HepG2 (cell line): ENCODE measurements around the gene CHST6. TPM values are rescaled to one million over a fixed set of nuclear protein-coding genes. Genes with fewer than 3 reads are reported as not detected.
A peak's percentile ranks its signal among the peaks of the same experiment; 100 is the strongest.

Experiments
- CC2D1A ChIP-seq: sonication (generic); formaldehyde crosslinking; IDR thresholded peaks from 2 replicates; pipeline ENCODE4 v1.8.1; 2023; ENCODE audit warnings: mild to moderate bottlenecking, missing genetic modification reagents
- CEBPB ChIP-seq: IDR thresholded peaks from 2 replicates; pipeline ENCODE4 v1.6.1; 2011; ENCODE audit warnings: low read depth, low read length, improper control_type of control experiment, borderline replicate concordance
- JUND ChIP-seq: sonication (generic); formaldehyde crosslinking; IDR thresholded peaks from 2 replicates; pipeline ENCODE4 v1.8.0; 2022; ENCODE audit warnings: mild to moderate bottlenecking, missing genetic modification reagents
- KLF12 ChIP-seq: sonication (generic); formaldehyde crosslinking; IDR thresholded peaks from 2 replicates; pipeline ENCODE4 v1.4.0; 2020; ENCODE audit warnings: missing genetic modification reagents, borderline replicate concordance
- NR2F1 ChIP-seq, 2 experiments: fragments of 450-650 bp in 1 of 2; formaldehyde crosslinking in 1 of 2; IDR thresholded peaks; 2 replicates each; pipeline versions ENCODE4 v1.5.0 to v1.6.1; 2016 to 2020; ENCODE audit warnings: mild to moderate bottlenecking in 1 of 2, missing compliant biosample characterization in 1 of 2, missing genetic modification reagents in 1 of 2, moderate library complexity in 1 of 2
- NR2F6 ChIP-seq, 2 experiments: IDR thresholded peaks; 2 replicates each; pipeline ENCODE4 v1.6.1; 2016; ENCODE audit warnings: antibody characterized with exemption in 1 of 2, mild to moderate bottlenecking in 1 of 2
- RARA ChIP-seq: IDR thresholded peaks from 2 replicates; pipeline ENCODE4 v1.6.1; 2016; ENCODE audit warnings: missing genetic modification reagents, missing compliant biosample characterization
- RELA ChIP-seq: sonication (generic); formaldehyde crosslinking; IDR thresholded peaks from 2 replicates; pipeline ENCODE4 v1.4.0; 2020; ENCODE audit warnings: missing genetic modification reagents
- SIX1 ChIP-seq: sonication (generic); formaldehyde crosslinking; IDR thresholded peaks from 2 replicates; pipeline ENCODE4 v1.4.0; 2020; ENCODE audit warnings: missing genetic modification reagents, borderline replicate concordance
- SOX13 ChIP-seq, 3 experiments: fragments of 450-650 bp in 1 of 3; sonication (generic) in 1 of 3; formaldehyde crosslinking in 1 of 3; IDR thresholded peaks in 2 of 3; conservative IDR thresholded peaks in 1 of 3; 2 replicates each; pipeline versions ENCODE4 v1.5.0 to v1.6.1; 2016 to 2020; ENCODE audit warnings: antibody characterized with exemption in 1 of 3, mild to moderate bottlenecking in 1 of 3, missing compliant biosample characterization in 1 of 3, missing genetic modification reagents in 1 of 3, moderate library complexity in 1 of 3
- ZFP62 ChIP-seq: sonication (generic); formaldehyde crosslinking; IDR thresholded peaks from 2 replicates; pipeline ENCODE4 v1.4.0; 2020; ENCODE audit warnings: missing genetic modification reagents
- ZMYM2 ChIP-seq: sonication (generic); formaldehyde crosslinking; IDR thresholded peaks from 2 replicates; pipeline ENCODE4 v1.8.0; 2022; ENCODE audit warnings: mild to moderate bottlenecking, missing genetic modification reagents
- ZNF207 ChIP-seq: fragments of 450-650 bp; IDR thresholded peaks from 2 replicates; pipeline ENCODE4 v1.6.1; 2016; ENCODE audit warnings: antibody characterized with exemption, borderline replicate concordance
- ZNF382 ChIP-seq: sonication (generic); formaldehyde crosslinking; IDR thresholded peaks from 2 replicates; pipeline ENCODE4 v1.5.0; 2020; ENCODE audit warnings: missing genetic modification reagents, mild to moderate bottlenecking, borderline replicate concordance
- ZNF614 ChIP-seq: IDR thresholded peaks from 2 replicates; pipeline ENCODE4 v1.6.1; 2018; ENCODE audit warnings: missing biosample characterization, missing genetic modification reagents, inconsistent platforms, borderline replicate concordance
- ZNF75D ChIP-seq: sonication (generic); formaldehyde crosslinking; IDR thresholded peaks from 2 replicates; pipeline ENCODE4 v1.8.1; 2023; ENCODE audit warnings: missing genetic modification reagents, mild to moderate bottlenecking, borderline replicate concordance
- polyA plus RNA-seq, 8 experiments: library from polyadenylated mRNA; depleted of rRNA in 3 of 8; stranded (reverse) in 7 of 8; unstranded in 1 of 8; fragments of >200 nt; fragmentation: Illumina TruSeq in 4 of 8; extraction: Trizol in 4 of 8; gene quantifications; 2 replicates each; pipeline versions ENCODE4 v1.2.1 to v1.2.3, GENCODE V29; 2011 to 2016; ENCODE audit warnings: low read depth in 4 of 8, missing spikeins in 1 of 8, mixed read lengths in 1 of 8; ENCODE audit not compliant: insufficient read depth in 1 of 8
- total RNA-seq, 5 experiments: library from RNA; depleted of rRNA; stranded (reverse); fragments of >200 nt; fragmentation: Illumina TruSeq; extraction: Trizol; gene quantifications; 2 replicates each; pipeline ENCODE4 v1.2.3, GENCODE V29; 2016; ENCODE audit warnings: low read depth in 1 of 5
- TF ChIP-seq, protein P1 (sequence below): sonication (generic); formaldehyde crosslinking; IDR thresholded peaks from 2 replicates; pipeline ENCODE4 v1.5.0; 2020; ENCODE audit warnings: mild to moderate bottlenecking, missing genetic modification reagents
- TF ChIP-seq, protein P2 (sequence below): sonication (generic); formaldehyde crosslinking; IDR thresholded peaks from 2 replicates; pipeline ENCODE4 v1.4.0; 2020; ENCODE audit warnings: missing genetic modification reagents

Gene CHST6
- total and polyA plus RNA-seq, 2 of the 13 experiments (the other 11 are each of a cell fraction or from before 2014, with no cell fraction given): 0.18 to 0.91 TPM

DNA sequence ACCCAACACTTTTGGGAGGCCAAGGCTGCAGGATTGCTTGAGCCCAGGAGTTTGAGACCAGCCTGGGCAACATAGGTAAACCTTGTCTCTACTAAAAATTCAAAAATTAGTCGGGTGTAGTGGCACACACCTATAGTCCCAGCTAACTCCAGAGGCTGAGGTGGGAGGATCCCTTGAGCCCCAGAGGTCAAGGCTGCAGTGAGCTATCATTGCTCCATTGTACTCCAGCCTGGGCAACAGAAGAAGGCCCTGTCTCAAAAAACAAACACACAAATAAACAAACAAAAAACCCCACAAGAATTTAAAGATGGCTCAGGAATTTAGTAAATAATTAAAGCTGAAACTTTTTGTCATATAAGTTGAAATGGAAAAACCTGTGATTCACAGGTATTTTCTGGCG lies 28.5 kb downstream of the CHST6 start (continued):
- no peak for TF ChIP-seq ZNF382 (CRISPR knock-in tag)
- 0 out of 2 replicates have a peak, but pooled peaks have one; percentile 18 for TF ChIP-seq ZMYM2 (CRISPR knock-in tag)
- TF ChIP-seq RARA (CRISPR knock-in tag): no peak
- TF ChIP-seq ZNF207: no peak
- TF ChIP-seq, protein P1, sequence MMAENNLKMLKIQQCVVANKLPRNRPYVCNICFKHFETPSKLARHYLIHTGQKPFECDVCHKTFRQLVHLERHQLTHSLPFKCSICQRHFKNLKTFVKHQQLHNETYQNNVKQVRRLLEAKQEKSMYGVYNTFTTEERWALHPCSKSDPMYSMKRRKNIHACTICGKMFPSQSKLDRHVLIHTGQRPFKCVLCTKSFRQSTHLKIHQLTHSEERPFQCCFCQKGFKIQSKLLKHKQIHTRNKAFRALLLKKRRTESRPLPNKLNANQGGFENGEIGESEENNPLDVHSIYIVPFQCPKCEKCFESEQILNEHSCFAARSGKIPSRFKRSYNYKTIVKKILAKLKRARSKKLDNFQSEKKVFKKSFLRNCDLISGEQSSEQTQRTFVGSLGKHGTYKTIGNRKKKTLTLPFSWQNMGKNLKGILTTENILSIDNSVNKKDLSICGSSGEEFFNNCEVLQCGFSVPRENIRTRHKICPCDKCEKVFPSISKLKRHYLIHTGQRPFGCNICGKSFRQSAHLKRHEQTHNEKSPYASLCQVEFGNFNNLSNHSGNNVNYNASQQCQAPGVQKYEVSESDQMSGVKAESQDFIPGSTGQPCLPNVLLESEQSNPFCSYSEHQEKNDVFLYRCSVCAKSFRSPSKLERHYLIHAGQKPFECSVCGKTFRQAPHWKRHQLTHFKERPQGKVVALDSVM: peak; percentile 91
- no peak for TF ChIP-seq RELA
- no peak for TF ChIP-seq KLF12 (CRISPR knock-in tag)
- TF ChIP-seq NR2F6 (IDR thresholded peaks at IDR 0.05): peak; percentile 83
- peak; percentile 90 for TF ChIP-seq NR2F6 (CRISPR knock-in tag; IDR thresholded peaks at IDR 0.05)
- TF ChIP-seq CEBPB: 0 out of 2 replicates have a peak, but pooled peaks have one; percentile 7
- no peak for TF ChIP-seq ZFP62 (CRISPR knock-in tag)
- TF ChIP-seq SIX1 (CRISPR knock-in tag): no peak
- no peak for TF ChIP-seq ZNF75D
- TF ChIP-seq ZNF614 (CRISPR knock-in tag): no peak
- no peak for TF ChIP-seq SOX13 (IDR thresholded peaks at IDR 0.05)
- TF ChIP-seq SOX13 (CRISPR knock-in tag; conservative IDR thresholded peaks at IDR 0.05 in 1 of 2, IDR thresholded peaks at IDR 0.05 in 1 of 2): peak in 1 of 2 experiments; percentile 66; a peak in 2 of 4 replicates
- peak; percentile 65 to 74; a peak in 3 of 4 replicates for TF ChIP-seq NR2F1 (CRISPR knock-in tag; IDR thresholded peaks at IDR 0.05)
- TF ChIP-seq, protein P2, sequence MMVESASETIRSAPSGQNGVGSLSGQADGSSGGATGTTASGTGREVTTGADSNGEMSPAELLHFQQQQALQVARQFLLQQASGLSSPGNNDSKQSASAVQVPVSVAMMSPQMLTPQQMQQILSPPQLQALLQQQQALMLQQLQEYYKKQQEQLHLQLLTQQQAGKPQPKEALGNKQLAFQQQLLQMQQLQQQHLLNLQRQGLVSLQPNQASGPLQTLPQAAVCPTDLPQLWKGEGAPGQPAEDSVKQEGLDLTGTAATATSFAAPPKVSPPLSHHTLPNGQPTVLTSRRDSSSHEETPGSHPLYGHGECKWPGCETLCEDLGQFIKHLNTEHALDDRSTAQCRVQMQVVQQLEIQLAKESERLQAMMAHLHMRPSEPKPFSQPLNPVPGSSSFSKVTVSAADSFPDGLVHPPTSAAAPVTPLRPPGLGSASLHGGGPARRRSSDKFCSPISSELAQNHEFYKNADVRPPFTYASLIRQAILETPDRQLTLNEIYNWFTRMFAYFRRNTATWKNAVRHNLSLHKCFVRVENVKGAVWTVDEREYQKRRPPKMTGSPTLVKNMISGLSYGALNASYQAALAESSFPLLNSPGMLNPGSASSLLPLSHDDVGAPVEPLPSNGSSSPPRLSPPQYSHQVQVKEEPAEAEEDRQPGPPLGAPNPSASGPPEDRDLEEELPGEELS: peak; percentile 86
- TF ChIP-seq JUND: no peak
- no peak for TF ChIP-seq CC2D1A (CRISPR knock-in tag)
